SU-DHL-6 (cell line): Measurements from ENCODE around the gene GABRA4.

Experiments used
- CTCF ChIP-seq: fragments of 200-600 bp; sonication (generic); IDR thresholded peaks from one replicate; pipeline ENCODE4 v1.5.1; 2017; ENCODE audit warnings: antibody characterized with exemption, mild to moderate bottlenecking, low read length, moderate library complexity; ENCODE audit not compliant: insufficient read depth, poor library complexity, severe bottlenecking
- EZH2phosphoT487 ChIP-seq: fragments of 200-600 bp; sonication (generic), shearing (Covaris generic); conservative IDR thresholded peaks from 2 replicates; pipeline ENCODE4 v1.6.1; 2018; ENCODE audit warnings: mild to moderate bottlenecking, antibody characterized with exemption, low read length, moderate library complexity, mixed read lengths

DNA sequence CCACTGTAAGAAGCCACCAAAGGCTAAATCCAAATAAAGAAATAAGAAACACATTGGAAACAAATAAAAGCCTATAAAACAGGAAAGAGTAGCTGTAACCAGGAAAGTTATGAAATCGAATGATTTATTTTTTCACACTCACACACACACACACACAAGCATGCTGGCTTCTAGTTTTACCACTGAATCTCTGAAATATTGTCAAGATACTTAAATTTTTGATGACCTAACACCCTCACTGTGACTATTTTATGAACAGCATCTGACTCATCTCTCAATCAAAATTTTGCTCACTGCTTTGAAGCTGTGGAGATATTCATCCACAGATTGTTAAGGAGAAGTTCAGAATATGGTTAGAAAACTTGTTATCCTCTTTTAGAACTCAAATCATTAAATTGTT, 24.1 kb upstream of the GABRA4 start:
- TF ChIP-seq CTCF (no peak), EZH2phosphoT487 (no peak)
